ENCODE data around the gene GPNMB.

Gene GPNMB

DNA sequence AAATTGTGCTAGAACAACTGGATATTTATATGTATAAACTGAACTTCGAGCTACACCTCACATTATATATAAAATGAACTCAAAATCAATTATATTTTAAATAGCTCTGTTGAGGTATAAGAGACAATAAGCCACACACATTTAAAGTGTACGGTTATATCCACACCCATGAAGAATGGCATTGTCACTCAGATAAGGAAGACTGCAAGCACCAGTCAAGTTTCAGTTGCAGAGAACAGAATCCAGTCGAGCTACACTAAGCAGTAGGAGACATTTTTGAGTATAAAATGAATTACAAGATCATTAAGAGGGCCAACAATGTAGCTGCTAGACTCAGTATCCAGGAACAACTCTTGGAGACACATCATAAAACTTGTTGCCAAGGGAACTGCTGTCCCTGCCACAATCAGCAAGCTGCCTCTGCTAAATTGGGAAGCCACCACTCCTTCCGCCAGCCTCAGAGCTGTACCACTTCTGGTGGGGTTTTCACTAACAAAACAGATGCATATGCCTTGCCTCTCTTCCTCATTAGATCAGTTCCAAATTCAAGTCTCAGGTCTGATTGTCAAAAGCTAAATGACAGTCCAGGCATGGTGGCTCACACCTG is 19.6 kb upstream of the GPNMB start:
- TF ChIP-seq, protein P1, sequence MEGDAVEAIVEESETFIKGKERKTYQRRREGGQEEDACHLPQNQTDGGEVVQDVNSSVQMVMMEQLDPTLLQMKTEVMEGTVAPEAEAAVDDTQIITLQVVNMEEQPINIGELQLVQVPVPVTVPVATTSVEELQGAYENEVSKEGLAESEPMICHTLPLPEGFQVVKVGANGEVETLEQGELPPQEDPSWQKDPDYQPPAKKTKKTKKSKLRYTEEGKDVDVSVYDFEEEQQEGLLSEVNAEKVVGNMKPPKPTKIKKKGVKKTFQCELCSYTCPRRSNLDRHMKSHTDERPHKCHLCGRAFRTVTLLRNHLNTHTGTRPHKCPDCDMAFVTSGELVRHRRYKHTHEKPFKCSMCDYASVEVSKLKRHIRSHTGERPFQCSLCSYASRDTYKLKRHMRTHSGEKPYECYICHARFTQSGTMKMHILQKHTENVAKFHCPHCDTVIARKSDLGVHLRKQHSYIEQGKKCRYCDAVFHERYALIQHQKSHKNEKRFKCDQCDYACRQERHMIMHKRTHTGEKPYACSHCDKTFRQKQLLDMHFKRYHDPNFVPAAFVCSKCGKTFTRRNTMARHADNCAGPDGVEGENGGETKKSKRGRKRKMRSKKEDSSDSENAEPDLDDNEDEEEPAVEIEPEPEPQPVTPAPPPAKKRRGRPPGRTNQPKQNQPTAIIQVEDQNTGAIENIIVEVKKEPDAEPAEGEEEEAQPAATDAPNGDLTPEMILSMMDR (conservative IDR thresholded peaks at IDR 0.05; ENCODE audit: low read length): no peak
- no peak for DNase-seq (ENCODE audit: low read depth)
- H3K4me3 ChIP-seq (ENCODE audit: low read length): no peak overlapping the region

DNA sequence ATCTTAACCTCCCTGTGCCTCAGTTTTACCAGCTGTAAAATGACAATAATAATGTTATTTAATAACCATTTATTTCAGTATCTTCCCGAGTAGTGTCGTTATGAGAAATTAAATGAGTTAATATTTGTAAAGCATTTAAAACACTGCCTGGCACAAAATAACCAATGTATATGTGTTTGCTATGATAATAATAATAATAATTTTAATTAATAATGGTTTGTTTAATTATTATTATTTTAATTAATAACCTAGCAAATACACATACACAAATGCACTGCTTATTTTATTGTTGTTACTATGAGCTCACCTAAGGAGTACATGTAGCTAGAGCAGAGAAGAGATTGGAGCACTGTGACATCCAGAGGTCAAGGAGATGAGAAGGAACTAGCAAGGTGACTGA is 18.2 kb upstream of the GPNMB start:
- TF ChIP-seq, protein P1 (conservative IDR thresholded peaks at IDR 0.05; ENCODE audit: low read length): no peak
- no peak overlapping the region for H3K4me3 ChIP-seq (ENCODE audit: low read length)
- DNase-seq (ENCODE audit: low read depth): no peak

DNA sequence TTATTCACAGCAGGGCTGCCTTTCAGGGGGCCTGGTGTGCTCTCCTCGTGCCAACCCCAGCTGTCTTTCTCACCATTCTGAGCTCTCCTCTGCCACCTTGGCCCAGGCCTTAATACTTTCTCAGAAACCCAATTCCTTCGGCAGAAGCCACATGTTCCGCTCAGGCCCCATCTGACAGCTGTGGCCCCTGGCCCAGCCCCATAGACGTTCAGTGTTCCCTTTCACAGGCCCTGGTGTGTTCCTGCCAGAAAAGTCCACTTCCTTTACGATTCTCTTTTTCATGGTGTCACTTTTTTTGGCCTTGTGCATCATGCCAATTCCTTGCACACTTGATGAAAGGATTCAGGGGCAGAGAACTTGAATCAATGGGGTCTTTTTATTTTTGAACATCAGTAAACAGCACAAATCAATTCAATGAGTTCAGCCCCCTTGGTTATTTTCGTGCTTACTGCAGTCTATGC is 15.9 kb upstream of the GPNMB start:
- no peak overlapping the region for H3K4me3 ChIP-seq (ENCODE audit: low read length)
- TF ChIP-seq, protein P1 (conservative IDR thresholded peaks at IDR 0.05; ENCODE audit: low read length): no peak
- no peak for DNase-seq (ENCODE audit: low read depth)

DNA sequence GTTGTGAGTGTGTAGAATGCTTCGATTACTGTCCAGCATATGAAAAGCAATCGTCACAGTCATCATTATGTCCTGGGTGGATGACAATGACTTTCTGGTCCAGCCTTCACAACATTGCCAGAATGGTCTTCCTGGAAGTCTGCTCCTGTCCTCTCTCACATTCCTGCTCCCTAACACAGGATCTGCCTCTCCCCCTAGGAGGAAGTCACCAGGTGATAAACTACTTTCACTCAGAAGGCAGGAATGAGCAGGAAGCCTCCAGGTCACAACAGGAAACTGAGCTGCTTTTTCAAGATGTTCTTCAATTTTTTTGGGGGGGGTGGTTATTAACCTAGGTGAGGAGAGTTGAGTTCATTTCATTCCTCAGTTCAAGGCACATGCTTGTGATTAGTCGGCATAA is 13.6 kb upstream of the GPNMB start:
- no peak overlapping the region for H3K4me3 ChIP-seq (ENCODE audit: low read length)
- TF ChIP-seq, protein P1 (conservative IDR thresholded peaks at IDR 0.05; ENCODE audit: low read length): no peak
- DNase-seq (ENCODE audit: low read depth): no peak

DNA sequence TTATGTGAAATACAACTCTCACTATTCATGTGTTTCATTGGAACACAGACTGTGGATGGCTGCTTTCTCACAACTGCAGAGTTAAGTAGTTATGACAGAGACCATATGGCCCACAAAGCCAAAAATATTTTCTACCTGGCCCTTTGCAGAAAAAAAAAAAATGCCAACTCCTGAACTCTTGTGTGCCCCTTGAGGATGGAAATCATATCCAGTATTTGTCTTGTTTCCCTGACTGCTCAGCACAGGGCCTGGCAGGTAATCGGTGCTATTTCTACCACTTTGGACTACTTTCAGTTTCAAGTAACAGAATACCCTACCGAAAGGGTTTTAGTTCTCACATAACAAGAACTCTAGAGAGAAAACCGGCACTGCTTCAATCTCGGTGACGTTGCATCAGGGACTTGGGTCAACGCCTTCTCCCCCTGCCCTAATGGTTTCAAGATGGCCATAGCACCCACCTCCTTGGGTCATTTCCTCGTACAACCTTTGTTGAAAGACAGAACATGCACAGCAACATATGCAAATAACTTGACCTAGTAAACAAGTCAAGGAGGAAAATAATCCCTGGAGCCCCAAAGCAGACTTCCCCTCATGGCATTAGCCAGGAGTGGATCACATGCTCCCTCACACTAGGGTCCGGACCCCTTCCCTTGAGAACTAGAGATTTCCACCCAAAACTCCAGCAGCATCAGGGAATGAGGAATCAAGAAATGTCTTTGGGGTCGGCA is 11.8 kb upstream of the GPNMB start:
- DNase-seq (ENCODE audit: low read depth): no peak
- TF ChIP-seq, protein P1 (conservative IDR thresholded peaks at IDR 0.05; ENCODE audit: low read length): 0 out of 2 replicates have a peak, but pooled peaks have one; percentile 4
- no peak overlapping the region; the same call in 1 of the 2 replicates for H3K4me3 ChIP-seq (ENCODE audit: low read length)

DNA sequence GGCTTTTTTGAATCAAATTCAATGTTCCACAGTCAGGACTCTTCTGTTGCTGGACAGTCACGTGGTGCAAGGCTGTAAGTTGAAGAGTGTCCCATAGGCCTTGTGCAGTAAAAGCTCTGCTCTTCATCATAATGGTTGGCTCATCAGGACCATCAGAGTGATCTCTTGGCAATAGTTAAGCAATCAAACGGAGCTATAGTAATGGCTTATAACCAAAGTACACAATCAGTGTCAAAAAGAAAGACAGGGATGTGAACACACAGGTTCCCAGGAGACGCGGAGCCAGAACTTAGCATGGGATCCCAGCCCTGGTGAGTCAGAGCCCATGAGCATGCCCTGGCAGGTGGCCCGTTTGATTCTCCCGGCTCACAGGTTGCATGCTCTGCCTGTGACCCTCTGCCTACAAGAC is 10.8 kb upstream of the GPNMB start:
- DNase-seq (ENCODE audit: low read depth): peak; percentile 15
- TF ChIP-seq, protein P1 (conservative IDR thresholded peaks at IDR 0.05; ENCODE audit: low read length): no peak
- H3K4me3 ChIP-seq (ENCODE audit: low read length): no peak overlapping the region

DNA sequence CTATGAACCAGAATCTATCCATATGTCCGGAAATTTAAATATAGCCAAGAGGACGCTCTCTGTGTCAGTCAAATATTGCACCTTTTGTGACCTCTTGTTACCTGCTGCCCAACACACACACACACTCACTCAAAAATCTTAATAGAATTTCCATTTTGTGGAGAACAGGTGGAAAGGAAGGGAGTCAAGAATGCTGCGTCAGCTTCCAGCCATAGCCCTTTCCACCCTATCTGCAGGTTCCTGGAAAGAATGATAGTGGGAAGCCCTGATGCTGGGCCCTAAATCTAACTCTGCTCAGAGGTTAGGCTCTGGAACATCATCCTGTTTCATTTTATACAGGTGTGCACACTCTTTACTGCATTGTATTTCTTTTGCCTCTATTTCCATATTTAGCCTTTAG is 9.6 kb upstream of the GPNMB start:
- no peak overlapping the region for H3K4me3 ChIP-seq (ENCODE audit: low read length)
- TF ChIP-seq, protein P1 (conservative IDR thresholded peaks at IDR 0.05; ENCODE audit: low read length): no peak
- DNase-seq (ENCODE audit: low read depth): no peak
